Ishikawa (cell line): ENCODE measurements around the gene CNIH2.

Source experiments
- CEBPB ChIP-seq: IDR thresholded peaks from 2 replicates; pipeline ENCODE4 v1.6.1; 2012
- CREB1 ChIP-seq: IDR thresholded peaks from 2 replicates; pipeline ENCODE4 v1.6.1; 2012; ENCODE audit warnings: low read depth
- EGR1 ChIP-seq: IDR thresholded peaks from 2 replicates; pipeline ENCODE4 v1.6.1; 2012
- EP300 ChIP-seq: IDR thresholded peaks from 2 replicates; pipeline ENCODE4 v1.6.1; 2012; ENCODE audit warnings: borderline replicate concordance
- FOXM1 ChIP-seq: IDR thresholded peaks from 2 replicates; pipeline ENCODE4 v1.6.1; 2012; ENCODE audit warnings: low read depth, borderline replicate concordance
- MAX ChIP-seq: IDR thresholded peaks from 2 replicates; pipeline ENCODE4 v1.6.1; 2012
- NFIC ChIP-seq: IDR thresholded peaks from 2 replicates; pipeline ENCODE4 v1.6.1; 2012
- RAD21 ChIP-seq: IDR thresholded peaks from 2 replicates; pipeline ENCODE4 v1.6.1; 2012; ENCODE audit warnings: low read depth
- REST ChIP-seq: IDR thresholded peaks from 2 replicates; pipeline ENCODE4 v1.6.1; 2012; ENCODE audit warnings: low read depth, mild to moderate bottlenecking
- TAF1 ChIP-seq: IDR thresholded peaks from 2 replicates; pipeline ENCODE4 v1.6.1; 2012; ENCODE audit warnings: low read depth, mild to moderate bottlenecking
- TCF12 ChIP-seq: IDR thresholded peaks from 2 replicates; pipeline ENCODE4 v1.6.1; 2012; ENCODE audit warnings: low read depth
- TEAD4 ChIP-seq: IDR thresholded peaks from 2 replicates; pipeline ENCODE4 v1.6.1; 2012
- YY1 ChIP-seq: IDR thresholded peaks from 2 replicates; pipeline ENCODE4 v1.6.1; 2012; ENCODE audit warnings: low read depth
- ZBTB7A ChIP-seq: IDR thresholded peaks from 2 replicates; pipeline ENCODE4 v1.6.1; 2012; ENCODE audit warnings: low read depth
- TF ChIP-seq, protein P1 (sequence below): IDR thresholded peaks from 2 replicates; pipeline ENCODE4 v1.6.1; 2012

CNIH2 gene

DNA sequence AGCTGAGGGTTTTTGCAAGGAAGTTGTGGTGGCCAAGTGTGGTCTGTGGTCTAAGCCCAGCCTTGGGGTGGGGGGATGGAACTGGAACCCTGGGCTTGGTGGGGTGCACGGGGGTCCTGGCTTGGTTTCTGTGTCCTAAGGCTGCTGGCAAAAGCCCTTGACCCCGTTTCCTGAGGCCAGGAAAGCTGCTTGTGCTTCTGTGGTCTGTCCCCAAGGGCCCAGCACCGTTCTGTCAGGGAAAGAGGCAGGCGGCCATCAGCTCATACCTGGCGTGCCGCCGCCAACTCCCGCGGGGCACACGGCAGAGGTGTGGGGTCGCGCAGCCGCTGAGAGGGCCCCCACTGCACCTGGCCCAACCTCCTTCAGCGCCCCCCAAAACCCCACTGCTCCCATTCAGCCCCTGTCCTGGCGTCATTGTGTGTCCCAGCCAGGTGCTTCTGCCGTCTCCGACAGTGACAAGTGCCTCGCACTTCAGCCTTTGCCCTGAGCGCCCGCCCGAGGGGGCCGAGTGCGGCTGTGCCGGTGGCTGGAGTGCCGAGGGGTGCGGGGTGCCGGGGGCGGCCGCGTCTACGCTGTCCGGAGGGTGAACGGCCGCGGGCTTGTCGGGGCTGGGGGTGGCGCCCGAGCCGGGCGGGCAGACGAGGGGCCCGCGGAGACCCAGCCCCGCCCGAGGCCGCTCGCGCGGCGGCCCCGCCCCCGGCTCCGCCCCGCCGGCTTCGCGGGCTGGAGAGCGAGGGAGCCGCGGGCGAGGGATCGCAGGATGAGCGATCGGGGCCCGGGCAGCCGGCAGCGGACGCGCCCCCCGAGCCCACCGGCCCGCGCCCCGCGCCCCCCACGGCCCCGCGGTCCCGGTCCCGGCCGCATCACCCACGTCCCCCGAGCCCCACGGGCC, at the start of gene CNIH2:
CNIH2 (plus strand) TSS at position 705 of the 892 bp plus-strand sequence. CDS start 282 bp downstream, outside the sequence.
- TF ChIP-seq CEBPB (no peak), ZBTB7A (0 out of 2 replicates have a peak, but pooled peaks have one; percentile 33), REST (no peak), TAF1 (no peak)
- TF ChIP-seq, protein P1, sequence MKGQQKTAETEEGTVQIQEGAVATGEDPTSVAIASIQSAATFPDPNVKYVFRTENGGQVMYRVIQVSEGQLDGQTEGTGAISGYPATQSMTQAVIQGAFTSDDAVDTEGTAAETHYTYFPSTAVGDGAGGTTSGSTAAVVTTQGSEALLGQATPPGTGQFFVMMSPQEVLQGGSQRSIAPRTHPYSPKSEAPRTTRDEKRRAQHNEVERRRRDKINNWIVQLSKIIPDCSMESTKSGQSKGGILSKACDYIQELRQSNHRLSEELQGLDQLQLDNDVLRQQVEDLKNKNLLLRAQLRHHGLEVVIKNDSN: no peak

DNA sequence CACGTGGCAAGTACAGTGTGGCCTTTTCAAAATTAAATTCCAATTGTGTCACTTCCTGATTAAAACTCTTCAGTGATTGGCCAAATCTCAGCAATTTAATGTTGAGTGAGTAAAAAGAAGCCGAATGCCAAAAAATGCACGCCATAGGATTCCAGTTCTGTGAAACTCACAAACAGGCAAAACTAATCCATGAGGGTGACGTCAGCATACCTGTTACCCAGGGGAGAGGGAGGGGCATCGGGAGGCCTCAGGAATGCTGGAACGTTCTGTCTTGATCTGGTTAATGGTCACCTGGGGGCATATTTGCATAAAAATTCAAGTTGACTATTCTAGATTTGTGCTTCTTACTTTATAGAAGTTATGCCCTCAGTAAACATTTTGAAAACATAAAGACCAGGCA, 49.5 kb upstream of the CNIH2 start:
- TF ChIP-seq ZBTB7A: no peak

DNA sequence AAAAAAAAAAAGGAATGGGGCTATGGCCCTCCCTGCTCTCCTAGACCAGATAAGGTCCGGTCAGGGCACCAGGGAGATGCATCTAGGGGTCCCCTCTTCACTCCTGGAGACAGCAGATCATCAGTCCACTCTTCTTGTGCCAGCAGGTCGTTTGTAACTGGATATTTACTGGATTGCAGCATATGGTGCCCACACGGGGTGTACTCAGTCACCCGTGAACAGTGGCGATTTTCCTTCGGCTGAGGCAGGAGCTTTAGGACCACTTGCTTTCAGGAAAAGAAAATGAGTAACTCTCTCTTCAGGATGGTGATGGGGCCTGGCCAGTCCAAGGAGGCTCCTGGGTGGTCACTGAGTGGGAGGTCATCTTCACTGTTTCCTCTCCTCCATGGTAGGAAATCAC, 47.8 kb upstream of the CNIH2 start:
- TF ChIP-seq TEAD4 (no peak), NFIC (no peak), EGR1 (no peak), CREB1 (no peak), EP300 (no peak), MAX (no peak), FOXM1 (no peak), TCF12 (no peak), YY1 (no peak), CEBPB (no peak), REST (no peak), RAD21 (no peak), TAF1 (no peak), ZBTB7A (no peak)
- TF ChIP-seq, protein P1: no peak

DNA sequence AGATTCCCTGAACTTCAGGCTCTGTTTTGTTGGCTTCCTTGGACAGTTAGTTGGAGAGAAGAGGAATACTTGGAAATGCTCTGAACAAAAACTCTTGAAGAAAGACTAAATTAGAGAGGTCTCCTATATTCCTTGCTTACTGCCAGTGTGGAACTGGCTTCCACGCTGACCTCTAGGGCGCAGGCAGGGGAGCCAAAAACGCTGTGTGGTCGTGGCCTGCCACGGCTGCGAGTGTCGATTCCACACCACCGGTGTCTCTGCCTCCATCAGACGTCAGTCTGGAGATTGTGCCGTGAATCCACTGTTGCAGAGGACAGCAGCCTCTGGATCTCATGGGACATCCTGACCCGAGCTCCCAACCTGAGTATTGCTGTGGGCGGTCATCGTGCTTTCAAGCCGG, 47.0 kb upstream of the CNIH2 start:
- TF ChIP-seq NFIC (no peak), CEBPB (no peak), EP300 (no peak), TAF1 (no peak), FOXM1 (no peak), RAD21 (no peak), YY1 (no peak), MAX (no peak), TEAD4 (no peak), TCF12 (no peak), CREB1 (no peak), EGR1 (no peak), REST (no peak), ZBTB7A (no peak)
- TF ChIP-seq, protein P1: no peak
